ENCODE results near the gene DNAJC5G. TPM values are rescaled to one million over a fixed set of nuclear protein-coding genes. Genes with fewer than 3 reads are reported as not detected.

DNAJC5G gene
- total and polyA plus RNA-seq, 2 donors (not counting 3 experiments of a cell fraction or from before 2014, with no cell fraction given): 0.77 to 1.4 TPM

- dilution Hi-C loops (cut with MboI; ENCODE audit: extremely low pct_ligation_motif_present, low sequenced_read_pairs): no loop called here
Observed at GRCh38 chr2:27285481-27285880, 10.2 kb downstream of the DNAJC5G start.

More at GRCh38 chr2:27285481-27285880, 10.2 kb downstream of the DNAJC5G start:
- Histone ChIP-seq H3K9ac (replicated peaks; ENCODE audit: extremely low read depth, insufficient read depth, low read length) (no peak overlapping the region), H3K4me2 (ENCODE audit: insufficient read depth, low read length) (no peak overlapping the region), H3K27ac (ENCODE audit: insufficient read depth, low read depth, low read length) (no peak overlapping the region), H3K9me1 (replicated peaks; ENCODE audit: control insufficient read depth, extremely low read depth, insufficient read depth, low read length) (no peaks in the 10 kb centered on the region), H3K9me3 (replicated peaks; ENCODE audit: control insufficient read depth, insufficient read depth, low read length) (no peaks in the 10 kb centered on the region), H3K4me1 (ENCODE audit: control insufficient read depth, extremely low read depth, insufficient read depth, low read length) (peaks cover 25% of the 10 kb centered on the region), H4K20me1 (replicated peaks; ENCODE audit: control insufficient read depth, extremely low read depth, insufficient read depth, low read length) (no peaks in the 10 kb centered on the region), H3K36me3 (ENCODE audit: control insufficient read depth in 2 of 2, extremely low read depth in 1 of 2, insufficient read depth in 2 of 2, low read length in 2 of 2) (no peaks in the 10 kb centered on the region), H3K27me3 (ENCODE audit: control insufficient read depth in 2 of 2, insufficient read depth in 2 of 2, low read length in 2 of 2) (no peaks in the 10 kb centered on the region), H3K4me3 (replicated peaks in 1 of 3; ENCODE audit: insufficient read depth in 1 of 3, low read depth in 1 of 3, low read length in 3 of 3) (no peak overlapping the region), H3K79me2 (ENCODE audit: control insufficient read depth, insufficient read depth, low read length) (no peaks in the 10 kb centered on the region), H2AFZ (ENCODE audit: low read depth, low read length) (no peak overlapping the region)
- DNase-seq (ENCODE audit: low read depth, low spot score) (no peak), FAIRE-seq (no peak)
- TF ChIP-seq POLR2A (IDR thresholded peaks at IDR 0.05; ENCODE audit: low read depth, low read length): no peak
- no peak for TF ChIP-seq EZH2 (IDR thresholded peaks at IDR 0.05; ENCODE audit: borderline replicate concordance, low read depth, low read length, severe bottlenecking)
- TF ChIP-seq GATA2 (IDR thresholded peaks at IDR 0.05; ENCODE audit: insufficient read depth, insufficient read length, low read depth, low read length): no peak
- no peak for TF ChIP-seq FOS (IDR thresholded peaks at IDR 0.05; ENCODE audit: borderline replicate concordance, insufficient read depth, low read length)
- no peak for TF ChIP-seq MAX (IDR thresholded peaks at IDR 0.05; ENCODE audit: insufficient read depth, insufficient read length)
- no peak for TF ChIP-seq POLR2AphosphoS5 (IDR thresholded peaks at IDR 0.05; ENCODE audit: insufficient read depth, low read depth, low read length)
- no peak for TF ChIP-seq JUN (IDR thresholded peaks at IDR 0.05; ENCODE audit: borderline replicate concordance, insufficient read depth, insufficient read length, low read depth)
- TF ChIP-seq MYC (IDR thresholded peaks at IDR 0.05; ENCODE audit: low read depth, low read length): no peak
- TF ChIP-seq CTCF (IDR thresholded peaks at IDR 0.05; ENCODE audit: extremely low read depth in 1 of 2, insufficient read depth in 1 of 2, low read depth in 1 of 2, low read length in 2 of 2): no peak
- POLR2A ChIA-PET: no interaction called here
- BruUV-seq (replicated peaks): no TSS peak
- CTCF ChIA-PET: interaction anchor here (1.5 kb wide), 1 partner anchor 18 kb away, joined by 7 read pairs; no protein-coding TSS in a partner anchor
- intact Hi-C loops (cut with micrococcal nuclease): loop anchor here (5.0 to 10.0 kb wide), 2 partner anchors 73 to 321 kb away; partner anchors contain the start of genes ATRAID and SLC5A6

Data from endothelial cell of umbilical vein (primary cell).